ENCODE data around the gene AKT3.

The AKT3 gene

GRCh38 chr1:243706563-243706962, 143.5 kb downstream of the AKT3 start:
- peaks cover 0 to 30% (median 9%) of the 10 kb centered on the region in 4 donors for H3K4me1 ChIP-seq
- H3K36me3 ChIP-seq = no peaks in the 10 kb centered on the region
- H3K4me3 ChIP-seq = no peak overlapping the region
- no peaks in the 10 kb centered on the region for H3K9me3 ChIP-seq
- intact Hi-C loops (cut with DNase I; ENCODE audit: low total_unique reads) = no loop called here
- no peak for DNase-seq
- no peaks in the 10 kb centered on the region for H3K27me3 ChIP-seq
- H3K27ac ChIP-seq = no peak overlapping the region
- TF ChIP-seq CTCF (IDR thresholded peaks at IDR 0.05) = no peak

- intact Hi-C loops (cut with DNase I; ENCODE audit: low total_unique reads) = no loop called here
- Histone ChIP-seq H3K4me3 (no peak overlapping the region), H3K4me1 (peaks cover 0 to 20% (median 5%) of the 10 kb centered on the region in 4 donors), H3K9me3 (no peaks in the 10 kb centered on the region), H3K27ac (no peak overlapping the region), H3K27me3 (no peaks in the 10 kb centered on the region), H3K36me3 (no peaks in the 10 kb centered on the region)
- DNase-seq = no peak
- TF ChIP-seq CTCF (IDR thresholded peaks at IDR 0.05) = no peak
These were observed 144.5 kb downstream of the AKT3 start for GRCh38 chr1:243705585-243705984.

GRCh38 chr1:243701872-243702271, 148.2 kb downstream of the AKT3 start:
- no peaks in the 10 kb centered on the region for H3K4me1 ChIP-seq
- DNase-seq = no peak
- TF ChIP-seq CTCF (IDR thresholded peaks at IDR 0.05) = no peak
- no peaks in the 10 kb centered on the region for H3K27me3 ChIP-seq
- H3K4me3 ChIP-seq = no peak overlapping the region
- H3K27ac ChIP-seq = no peak overlapping the region
- intact Hi-C loops (cut with DNase I; ENCODE audit: low total_unique reads) = no loop called here
- H3K9me3 ChIP-seq = no peaks in the 10 kb centered on the region
- no peaks in the 10 kb centered on the region for H3K36me3 ChIP-seq

GRCh38 chr1:243693800-243694199, 156.2 kb downstream of the AKT3 start:
- intact Hi-C loops (cut with DNase I; ENCODE audit: low total_unique reads) = no loop called here
- no peak for DNase-seq

GRCh38 chr1:243686159-243686558, 163.9 kb downstream of the AKT3 start:
- no peaks in the 10 kb centered on the region for H3K9me3 ChIP-seq
- no peak for TF ChIP-seq CTCF (IDR thresholded peaks at IDR 0.05)
- no peak overlapping the region for H3K27ac ChIP-seq
- no peak for DNase-seq
- H3K27me3 ChIP-seq = no peaks in the 10 kb centered on the region
- H3K4me3 ChIP-seq = no peak overlapping the region
- intact Hi-C loops (cut with DNase I; ENCODE audit: low total_unique reads) = no loop called here
- no peaks in the 10 kb centered on the region for H3K4me1 ChIP-seq
- H3K36me3 ChIP-seq = peaks cover 8 to 13% (median 12%) of the 10 kb centered on the region in 3 donors

More at GRCh38 chr1:243693800-243694199, 156.2 kb downstream of the AKT3 start:
- Histone ChIP-seq H3K36me3 (peaks cover 0 to 16% (median 7%) of the 10 kb centered on the region in 3 donors), H3K9me3 (no peaks in the 10 kb centered on the region), H3K27me3 (no peaks in the 10 kb centered on the region), H3K4me3 (no peak overlapping the region), H3K27ac (no peak overlapping the region), H3K4me1 (no peaks in the 10 kb centered on the region)
- TF ChIP-seq CTCF (IDR thresholded peaks at IDR 0.05) = no peak

- TF ChIP-seq CTCF (IDR thresholded peaks at IDR 0.05) = no peak
- H3K4me1 ChIP-seq = peaks cover 0 to 4% (median 0%) of the 10 kb centered on the region in 4 donors
- intact Hi-C loops (cut with DNase I; ENCODE audit: low total_unique reads) = no loop called here
These were observed 169.2 kb downstream of the AKT3 start for GRCh38 chr1:243680860-243681259.

More at GRCh38 chr1:243680860-243681259, 169.2 kb downstream of the AKT3 start:
- no peak for DNase-seq
- H3K9me3 ChIP-seq = no peaks in the 10 kb centered on the region
- H3K36me3 ChIP-seq = peaks cover 8 to 13% (median 12%) of the 10 kb centered on the region in 3 donors
- no peak overlapping the region for H3K27ac ChIP-seq
- H3K4me3 ChIP-seq = no peak overlapping the region
- H3K27me3 ChIP-seq = no peaks in the 10 kb centered on the region

All from tibial artery (tissue), 4 donors.